HT-29 (cell line): ENCODE data around the gene APLP2. TPM values are rescaled to one million over a fixed set of nuclear protein-coding genes. Genes with fewer than 3 reads are reported as not detected.

ENCODE experiments used
- DNase-seq: peaks from one replicate; pipeline ENCODE4 v3.0.0-alpha.2; 2015; ENCODE audit warnings: low spot score
- total RNA-seq: library from RNA; depleted of rRNA; stranded (reverse); fragments of >200 nt; shearing (Covaris generic); gene quantifications from 2 replicates; pipeline ENCODE4 v1.2.3, GENCODE V29; 2014

The APLP2 gene
- total RNA-seq, 1 experiment from 2014 or later, result 167 TPM

DNA sequence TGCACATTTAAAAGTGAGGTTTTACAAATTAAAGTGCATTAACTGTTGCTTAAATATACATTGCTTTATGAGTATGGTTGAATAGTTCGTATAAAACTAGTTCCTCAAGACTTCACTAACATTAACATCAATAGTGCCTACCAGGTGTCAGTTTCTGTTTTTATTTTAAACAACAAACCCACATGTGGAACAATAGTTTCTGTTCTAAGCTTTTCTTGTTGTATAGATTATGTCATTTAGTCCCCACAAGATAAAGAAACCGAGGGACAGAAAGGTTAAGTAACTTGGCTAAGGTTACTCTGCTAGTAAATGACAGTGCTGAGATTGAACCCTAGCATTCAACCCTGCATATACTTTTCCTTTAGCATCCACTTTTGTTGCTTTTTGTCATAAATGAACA lies 48.5 kb downstream of the APLP2 start:
- DNase-seq, result no peak

GRCh38 chr11:130118636-130119387 lies 49.1 kb downstream of the APLP2 start:
- DNase-seq, result no peak

GRCh38 chr11:130120045-130120444 lies 50.4 kb downstream of the APLP2 start:
- DNase-seq, result no peak

DNA sequence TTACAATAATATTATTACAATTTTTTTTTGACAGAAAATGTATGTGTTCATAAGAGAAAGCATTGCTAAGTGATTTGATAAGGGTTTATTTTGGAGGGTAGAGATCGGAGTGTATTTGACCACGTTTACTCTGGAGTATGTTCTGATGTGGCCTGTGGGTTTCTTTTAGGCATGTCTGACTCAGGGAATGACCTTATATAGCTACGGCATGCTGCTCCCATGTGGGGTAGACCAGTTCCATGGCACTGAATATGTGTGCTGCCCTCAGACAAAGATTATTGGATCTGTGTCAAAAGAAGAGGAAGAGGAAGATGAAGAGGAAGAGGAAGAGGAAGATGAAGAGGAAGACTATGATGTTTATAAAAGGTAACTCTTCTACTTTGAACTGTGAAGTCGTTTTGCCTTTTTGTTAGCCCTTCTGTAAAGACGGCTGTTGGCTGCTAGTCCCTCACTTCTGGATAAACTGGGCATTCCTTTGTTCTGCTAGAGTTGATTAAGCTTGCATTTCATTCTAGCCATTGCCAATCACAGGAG lies 51.8 kb downstream of the APLP2 start:
- DNase-seq, result no peak

GRCh38 chr11:130122141-130122575 lies 52.5 kb downstream of the APLP2 start:
- DNase-seq, result no peak

DNA sequence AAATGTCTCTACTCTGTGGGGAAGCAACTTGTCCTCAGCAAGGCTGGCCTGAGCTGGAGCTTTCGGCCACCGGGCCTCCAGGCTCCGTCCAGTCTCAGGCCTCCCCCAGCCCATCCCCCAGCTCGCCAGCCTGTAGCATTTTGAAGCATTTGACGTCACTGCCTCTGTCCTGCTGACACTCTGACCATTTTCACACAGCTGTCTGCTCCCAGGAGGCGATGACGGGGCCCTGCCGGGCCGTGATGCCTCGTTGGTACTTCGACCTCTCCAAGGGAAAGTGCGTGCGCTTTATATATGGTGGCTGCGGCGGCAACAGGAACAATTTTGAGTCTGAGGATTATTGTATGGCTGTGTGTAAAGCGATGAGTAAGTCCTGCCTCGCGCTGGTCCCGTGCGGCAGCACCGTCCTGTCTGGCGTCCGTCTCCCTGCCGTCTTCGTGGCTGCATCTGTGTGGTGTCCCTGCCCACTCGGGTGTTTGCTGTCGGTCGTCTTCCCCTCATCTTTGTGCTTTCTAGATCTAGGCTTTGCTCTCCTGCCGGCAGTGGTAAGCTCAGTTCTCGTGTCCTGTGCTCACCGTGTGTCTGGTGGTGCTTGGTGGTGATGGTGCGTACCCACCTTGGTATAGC lies 53.8 kb downstream of the APLP2 start:
- DNase-seq, result no peak

DNA sequence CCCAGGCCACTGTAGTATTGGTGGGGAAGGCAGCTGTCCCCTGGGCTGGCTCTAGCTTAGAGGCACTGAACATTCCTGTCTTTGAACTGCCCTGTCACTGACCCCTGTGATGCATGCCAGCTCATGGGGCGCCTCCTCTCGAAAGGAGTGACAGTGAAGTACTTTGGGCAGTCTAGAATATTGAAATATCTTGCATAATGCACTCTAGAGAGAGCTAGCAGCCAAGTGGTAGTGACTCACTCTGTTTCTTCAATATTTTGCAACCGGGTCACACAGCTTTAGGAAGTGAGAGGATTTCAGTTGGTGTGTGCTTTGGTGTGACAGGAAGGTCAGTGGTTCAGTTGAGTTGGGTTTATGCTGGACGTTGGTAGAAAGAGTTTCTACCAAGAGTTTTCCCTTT lies 54.4 kb downstream of the APLP2 start:
- DNase-seq, result peak; percentile 75

- DNase-seq, result no peak
Measured at GRCh38 chr11:130125638-130126037, 55.9 kb downstream of the APLP2 start.

DNA sequence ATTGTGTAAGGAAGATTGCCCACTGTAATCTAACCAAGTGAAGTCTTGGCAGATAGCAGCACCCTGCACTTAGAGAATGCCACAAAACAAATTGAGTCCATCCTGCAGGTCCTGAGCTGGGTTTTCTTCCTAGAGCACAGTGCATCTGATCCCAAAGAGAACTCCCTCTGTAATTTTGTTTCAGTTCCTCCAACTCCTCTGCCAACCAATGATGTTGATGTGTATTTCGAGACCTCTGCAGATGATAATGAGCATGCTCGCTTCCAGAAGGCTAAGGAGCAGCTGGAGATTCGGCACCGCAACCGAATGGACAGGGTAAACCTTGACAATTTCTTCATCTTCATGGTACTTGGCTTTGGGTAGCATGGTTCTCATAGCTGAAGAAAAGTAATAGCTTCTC lies 56.8 kb downstream of the APLP2 start:
- DNase-seq, result no peak

DNA sequence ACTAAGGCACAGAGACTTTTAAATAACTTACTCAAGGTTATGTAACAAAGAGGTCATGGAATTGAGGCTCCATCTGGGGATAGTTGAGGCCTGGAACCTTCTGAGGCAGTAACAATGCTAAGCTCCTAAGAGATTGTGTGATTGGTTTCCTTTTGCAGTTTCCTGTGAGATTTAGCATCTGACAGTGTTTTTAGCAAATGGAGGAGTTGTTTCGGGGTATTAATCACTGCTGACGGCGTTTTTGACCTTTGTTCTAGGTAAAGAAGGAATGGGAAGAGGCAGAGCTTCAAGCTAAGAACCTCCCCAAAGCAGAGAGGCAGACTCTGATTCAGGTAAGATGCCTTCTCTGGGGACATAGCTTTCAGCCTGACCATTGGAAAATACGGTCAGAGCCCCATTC lies 57.8 kb downstream of the APLP2 start:
- DNase-seq, result no peak

- DNase-seq, result no peak
Measured at GRCh38 chr11:130128626-130129025, 58.9 kb downstream of the APLP2 start.

GRCh38 chr11:130129922-130130321 lies 60.2 kb downstream of the APLP2 start:
- DNase-seq, result no peak

- DNase-seq, result peak; percentile 95
Measured at GRCh38 chr11:130131961-130132850, 62.5 kb downstream of the APLP2 start.

DNA sequence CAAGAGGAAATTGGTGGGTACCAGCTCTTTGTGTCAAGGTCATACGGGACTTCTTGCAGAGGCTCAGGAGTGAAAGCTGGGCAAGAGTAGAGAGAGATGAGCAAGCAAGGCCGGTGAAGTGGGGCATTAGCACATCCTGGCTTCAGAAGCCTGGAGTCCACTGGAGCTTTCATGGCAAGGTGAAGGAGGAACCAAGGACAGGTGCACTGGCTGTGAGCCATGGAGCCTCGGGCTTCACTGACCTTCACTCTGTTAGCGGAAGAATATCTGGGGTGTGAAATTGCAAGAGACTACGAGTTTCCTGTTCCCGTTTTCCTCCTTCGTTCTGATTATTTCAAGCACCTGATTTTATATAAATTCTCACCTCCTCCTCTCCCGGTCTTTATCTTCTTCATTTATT lies 64.0 kb downstream of the APLP2 start:
- DNase-seq, result no peak

GRCh38 chr11:130136107-130136506 lies 66.4 kb downstream of the APLP2 start:
- no peak for DNase-seq

DNA sequence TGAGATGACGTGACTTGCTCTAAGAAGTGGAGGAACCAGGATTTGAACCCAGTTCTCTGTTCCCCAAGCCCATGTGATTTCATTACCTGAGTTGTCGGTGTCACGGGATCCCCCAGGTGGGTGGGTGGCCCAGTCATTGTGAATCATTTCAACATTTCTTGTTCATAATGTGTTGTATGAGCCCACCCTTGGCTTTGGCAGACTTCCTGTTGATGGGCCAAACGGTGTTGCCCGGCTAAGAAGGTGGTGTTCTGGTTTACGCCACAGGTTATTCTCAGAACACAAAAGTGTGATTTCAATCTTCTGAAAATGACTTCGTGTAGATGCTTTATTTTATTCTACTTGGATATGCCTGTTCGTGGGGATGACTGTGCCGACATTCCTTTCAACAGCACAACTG lies 68.3 kb downstream of the APLP2 start:
- DNase-seq, result no peak

DNA sequence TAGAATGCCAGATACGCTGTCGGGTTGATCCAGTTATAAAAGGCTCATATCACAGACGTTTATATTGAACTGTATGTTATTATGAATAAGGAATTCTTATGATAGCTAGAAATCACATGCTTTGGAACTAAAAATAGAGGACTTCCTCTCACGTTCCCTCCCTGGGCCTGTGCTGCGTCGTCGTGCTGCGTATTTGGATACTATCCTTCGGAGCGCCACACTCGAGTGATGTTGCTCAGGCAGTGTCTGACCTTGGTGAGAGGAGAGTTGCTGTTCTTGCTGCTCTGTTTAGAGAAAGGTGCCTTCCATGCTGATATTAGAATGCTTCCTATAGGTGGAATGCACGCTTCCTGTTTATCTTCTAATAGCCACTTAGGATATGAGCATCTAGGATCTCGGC lies 69.7 kb downstream of the APLP2 start:
- no peak for DNase-seq

DNA sequence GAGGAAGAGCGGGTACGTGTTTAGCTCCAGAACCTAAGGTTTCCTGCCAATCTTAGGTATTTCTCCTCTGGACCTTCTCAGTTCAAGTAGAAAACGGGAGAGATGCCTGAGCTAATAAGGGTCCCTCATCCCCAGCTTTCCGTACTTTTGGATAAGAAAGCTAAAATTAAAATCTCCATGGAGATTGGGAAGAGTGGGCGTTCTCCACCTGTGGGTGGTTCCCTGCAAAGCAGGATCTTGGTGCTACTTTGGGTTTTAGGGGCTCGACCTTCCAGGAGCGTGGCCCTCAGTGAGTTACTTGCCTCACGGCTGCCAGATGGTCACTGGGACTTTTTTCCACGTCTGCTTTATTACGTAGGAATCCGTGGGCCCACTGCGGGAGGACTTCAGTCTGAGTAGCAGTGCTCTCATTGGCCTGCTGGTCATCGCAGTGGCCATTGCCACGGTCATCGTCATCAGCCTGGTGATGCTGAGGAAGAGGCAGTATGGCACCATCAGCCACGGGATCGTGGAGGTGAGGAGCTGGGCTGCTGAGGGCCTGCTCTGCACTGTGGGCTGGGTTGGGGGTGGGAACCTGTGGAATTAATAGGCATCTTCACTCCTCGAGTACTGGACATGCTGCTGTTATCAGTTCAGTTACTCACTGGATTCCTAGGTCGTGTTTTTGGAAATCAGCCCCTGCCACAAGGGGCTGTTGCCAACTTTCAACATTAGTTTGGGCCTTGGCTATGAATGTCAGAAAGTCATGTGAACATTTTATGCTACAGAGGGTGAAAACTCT lies 72.1 kb downstream of the APLP2 start:
- no peak for DNase-seq

DNA sequence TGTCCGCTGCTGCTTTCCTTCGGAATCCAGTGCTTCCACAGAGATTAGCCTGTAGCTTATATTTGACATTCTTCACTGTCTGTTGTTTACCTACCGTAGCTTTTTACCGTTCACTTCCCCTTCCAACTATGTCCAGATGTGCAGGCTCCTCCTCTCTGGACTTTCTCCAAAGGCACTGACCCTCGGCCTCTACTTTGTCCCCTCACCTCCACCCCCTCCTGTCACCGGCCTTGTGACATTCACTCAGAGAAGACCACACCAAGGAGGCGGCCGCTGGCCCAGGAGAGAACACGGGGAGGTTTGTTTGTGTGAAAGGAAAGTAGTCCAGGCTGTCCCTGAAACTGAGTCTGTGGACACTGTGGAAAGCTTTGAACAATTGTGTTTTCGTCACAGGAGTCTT lies 74.4 kb downstream of the APLP2 start:
- DNase-seq, result peak; percentile 29

- DNase-seq, result peak; percentile 70
Measured at GRCh38 chr11:130144861-130145281, 75.2 kb downstream of the APLP2 start.

GRCh38 chr11:130145311-130145812 lies 75.7 kb downstream of the APLP2 start:
- peak; percentile 72 for DNase-seq
